ENCODE measurements around the gene UBE2E2. TPM values are rescaled to one million over a fixed set of nuclear protein-coding genes. Genes with fewer than 3 reads are reported as not detected.

UBE2E2 gene
- total RNA-seq, 1 donor from 2014 or later = 13.8 TPM

- intact Hi-C loops (cut with micrococcal nuclease) = no loop called here
Observed at GRCh38 chr3:23501201-23501802, 298.2 kb downstream of the UBE2E2 start.

GRCh38 chr3:23508464-23508863, 305.3 kb downstream of the UBE2E2 start:
- no peak overlapping the region for H3K4me3 Mint-ChIP-seq
- H3K36me3 Mint-ChIP-seq (ENCODE audit: low read depth) = no peaks in the 10 kb centered on the region
- no peaks in the 10 kb centered on the region for H3K9me3 Mint-ChIP-seq
- intact Hi-C loops (cut with micrococcal nuclease) = no loop called here
- H3K4me1 Mint-ChIP-seq = no peaks in the 10 kb centered on the region
- no peak for DNase-seq
- H3K27me3 Mint-ChIP-seq = no peaks in the 10 kb centered on the region
- H3K27ac Mint-ChIP-seq = no peak overlapping the region

More at GRCh38 chr3:23501201-23501802, 298.2 kb downstream of the UBE2E2 start:
- Mint-ChIP-seq H3K4me1 (no peaks in the 10 kb centered on the region), H3K9me3 (no peaks in the 10 kb centered on the region), H3K36me3 (ENCODE audit: low read depth) (no peaks in the 10 kb centered on the region), H3K27me3 (no peaks in the 10 kb centered on the region), H3K27ac (no peak overlapping the region), H3K4me3 (no peak overlapping the region)
- DNase-seq = no peak

GRCh38 chr3:23518441-23518840, 315.3 kb downstream of the UBE2E2 start:
- Mint-ChIP-seq H3K4me1 (no peaks in the 10 kb centered on the region), H3K27ac (no peak overlapping the region), H3K36me3 (ENCODE audit: low read depth) (no peaks in the 10 kb centered on the region), H3K27me3 (no peaks in the 10 kb centered on the region), H3K9me3 (no peaks in the 10 kb centered on the region), H3K4me3 (no peak overlapping the region)
- DNase-seq = no peak
- intact Hi-C loops (cut with micrococcal nuclease) = no loop called here

- no peaks in the 10 kb centered on the region for H3K36me3 Mint-ChIP-seq (ENCODE audit: low read depth)
- no peaks in the 10 kb centered on the region for H3K9me3 Mint-ChIP-seq
- H3K4me3 Mint-ChIP-seq = no peak overlapping the region
- H3K27me3 Mint-ChIP-seq = no peaks in the 10 kb centered on the region
- intact Hi-C loops (cut with micrococcal nuclease) = no loop called here
- no peak overlapping the region for H3K27ac Mint-ChIP-seq
- no peaks in the 10 kb centered on the region for H3K4me1 Mint-ChIP-seq
- DNase-seq = no peak
Observed at GRCh38 chr3:23519314-23520208, 316.4 kb downstream of the UBE2E2 start.

GRCh38 chr3:23527326-23527725, 324.2 kb downstream of the UBE2E2 start:
- no peak overlapping the region for H3K27ac Mint-ChIP-seq
- no peaks in the 10 kb centered on the region for H3K36me3 Mint-ChIP-seq (ENCODE audit: low read depth)
- DNase-seq = no peak
- intact Hi-C loops (cut with micrococcal nuclease) = no loop called here
- H3K27me3 Mint-ChIP-seq = no peaks in the 10 kb centered on the region
- no peaks in the 10 kb centered on the region for H3K4me1 Mint-ChIP-seq
- H3K9me3 Mint-ChIP-seq = no peaks in the 10 kb centered on the region
- H3K4me3 Mint-ChIP-seq = no peak overlapping the region

- DNase-seq = no peak
- no peaks in the 10 kb centered on the region for H3K9me3 Mint-ChIP-seq
- H3K4me3 Mint-ChIP-seq = no peak overlapping the region
- H3K36me3 Mint-ChIP-seq (ENCODE audit: low read depth) = no peaks in the 10 kb centered on the region
- H3K27me3 Mint-ChIP-seq = no peaks in the 10 kb centered on the region
- no peaks in the 10 kb centered on the region for H3K4me1 Mint-ChIP-seq
- intact Hi-C loops (cut with micrococcal nuclease) = no loop called here
- H3K27ac Mint-ChIP-seq = no peak overlapping the region
Observed at GRCh38 chr3:23533596-23533995, 330.5 kb downstream of the UBE2E2 start.

GRCh38 chr3:23533996-23534395, 330.9 kb downstream of the UBE2E2 start:
- no peak overlapping the region for H3K27ac Mint-ChIP-seq
- H3K9me3 Mint-ChIP-seq = no peaks in the 10 kb centered on the region
- H3K27me3 Mint-ChIP-seq = no peaks in the 10 kb centered on the region
- H3K4me3 Mint-ChIP-seq = no peak overlapping the region
- DNase-seq = no peak
- H3K4me1 Mint-ChIP-seq = no peaks in the 10 kb centered on the region
- no peaks in the 10 kb centered on the region for H3K36me3 Mint-ChIP-seq (ENCODE audit: low read depth)
- intact Hi-C loops (cut with micrococcal nuclease) = no loop called here

GRCh38 chr3:23537101-23537551, 334.0 kb downstream of the UBE2E2 start:
- H3K4me1 Mint-ChIP-seq = no peaks in the 10 kb centered on the region
- no peaks in the 10 kb centered on the region for H3K27me3 Mint-ChIP-seq
- no peak for DNase-seq
- H3K27ac Mint-ChIP-seq = no peak overlapping the region
- H3K9me3 Mint-ChIP-seq = no peaks in the 10 kb centered on the region
- intact Hi-C loops (cut with micrococcal nuclease) = no loop called here
- no peaks in the 10 kb centered on the region for H3K36me3 Mint-ChIP-seq (ENCODE audit: low read depth)
- H3K4me3 Mint-ChIP-seq = no peak overlapping the region

- Mint-ChIP-seq H3K4me3 (no peak overlapping the region), H3K27me3 (no peaks in the 10 kb centered on the region), H3K36me3 (ENCODE audit: low read depth) (no peaks in the 10 kb centered on the region), H3K4me1 (no peaks in the 10 kb centered on the region), H3K9me3 (no peaks in the 10 kb centered on the region), H3K27ac (no peak overlapping the region)
- no peak for DNase-seq
- intact Hi-C loops (cut with micrococcal nuclease) = no loop called here
Observed at GRCh38 chr3:23539185-23539584, 336.1 kb downstream of the UBE2E2 start.

- Mint-ChIP-seq H3K9me3 (no peaks in the 10 kb centered on the region), H3K36me3 (ENCODE audit: low read depth) (no peaks in the 10 kb centered on the region), H3K27ac (no peak overlapping the region), H3K4me1 (no peaks in the 10 kb centered on the region), H3K4me3 (no peak overlapping the region), H3K27me3 (no peaks in the 10 kb centered on the region)
- intact Hi-C loops (cut with micrococcal nuclease) = no loop called here
- DNase-seq = no peak
Observed at GRCh38 chr3:23540600-23540999, 337.5 kb downstream of the UBE2E2 start.

GRCh38 chr3:23542079-23542478, 339.0 kb downstream of the UBE2E2 start:
- no peaks in the 10 kb centered on the region for H3K4me1 Mint-ChIP-seq
- H3K36me3 Mint-ChIP-seq (ENCODE audit: low read depth) = no peaks in the 10 kb centered on the region
- H3K27me3 Mint-ChIP-seq = no peaks in the 10 kb centered on the region
- DNase-seq = no peak
- H3K9me3 Mint-ChIP-seq = no peaks in the 10 kb centered on the region
- intact Hi-C loops (cut with micrococcal nuclease) = no loop called here
- H3K27ac Mint-ChIP-seq = no peak overlapping the region
- H3K4me3 Mint-ChIP-seq = no peak overlapping the region

- H3K27me3 Mint-ChIP-seq = no peaks in the 10 kb centered on the region
- no peak overlapping the region for H3K4me3 Mint-ChIP-seq
- no peak overlapping the region for H3K27ac Mint-ChIP-seq
- no peaks in the 10 kb centered on the region for H3K4me1 Mint-ChIP-seq
- DNase-seq = no peak
- no peaks in the 10 kb centered on the region for H3K36me3 Mint-ChIP-seq (ENCODE audit: low read depth)
- H3K9me3 Mint-ChIP-seq = no peaks in the 10 kb centered on the region
- intact Hi-C loops (cut with micrococcal nuclease) = no loop called here
Observed at GRCh38 chr3:23546181-23546580, 343.1 kb downstream of the UBE2E2 start.

GRCh38 chr3:23547905-23548650, 345.0 kb downstream of the UBE2E2 start:
- Mint-ChIP-seq H3K9me3 (no peaks in the 10 kb centered on the region), H3K36me3 (ENCODE audit: low read depth) (no peaks in the 10 kb centered on the region), H3K4me1 (no peaks in the 10 kb centered on the region), H3K27ac (no peak overlapping the region), H3K27me3 (no peaks in the 10 kb centered on the region), H3K4me3 (no peak overlapping the region)
- intact Hi-C loops (cut with micrococcal nuclease) = no loop called here
- DNase-seq = no peak

- DNase-seq = no peak
- Mint-ChIP-seq H3K4me3 (no peak overlapping the region), H3K4me1 (no peaks in the 10 kb centered on the region), H3K27ac (no peak overlapping the region), H3K9me3 (no peaks in the 10 kb centered on the region), H3K36me3 (ENCODE audit: low read depth) (no peaks in the 10 kb centered on the region), H3K27me3 (no peaks in the 10 kb centered on the region)
- intact Hi-C loops (cut with micrococcal nuclease) = no loop called here
Observed at GRCh38 chr3:23548706-23549105, 345.6 kb downstream of the UBE2E2 start.
